HEK293 (cell line): ENCODE measurements around the gene CLCF1.
A peak's percentile ranks its signal among the peaks of the same experiment; 100 is the strongest.

Source experiments
- KLF16 ChIP-seq: fragments of 450-650 bp; formaldehyde crosslinking; IDR thresholded peaks from 2 replicates; pipeline ENCODE4 v1.5.1; 2017; ENCODE audit warnings: missing biosample characterization, missing genetic modification characterization
- PRDM6 ChIP-seq: fragments of 450-650 bp; formaldehyde crosslinking; IDR thresholded peaks from 2 replicates; pipeline ENCODE4 v1.5.1; 2017; ENCODE audit warnings: missing biosample characterization, missing genetic modification characterization
- SCRT2 ChIP-seq: fragments of 450-650 bp; formaldehyde crosslinking; IDR thresholded peaks from 2 replicates; pipeline ENCODE4 v1.5.1; 2016; ENCODE audit warnings: missing biosample characterization, missing genetic modification characterization
- TRIM28 ChIP-seq: IDR thresholded peaks from 2 replicates; pipeline ENCODE4 v1.6.1; 2011; ENCODE audit warnings: low read length, control low read depth, borderline replicate concordance
- YY1 ChIP-seq: fragments of 450-650 bp; formaldehyde crosslinking; IDR thresholded peaks from 2 replicates; pipeline ENCODE4 v1.5.1; 2018; ENCODE audit warnings: missing biosample characterization, missing genetic modification characterization
- YY2 ChIP-seq: fragments of 450-650 bp; formaldehyde crosslinking; IDR thresholded peaks from 2 replicates; pipeline ENCODE4 v1.5.1; 2016; ENCODE audit warnings: missing biosample characterization, missing genetic modification characterization
- ZFP37 ChIP-seq: fragments of 450-650 bp; formaldehyde crosslinking; IDR thresholded peaks from 2 replicates; pipeline ENCODE4 v1.5.1; 2016; ENCODE audit warnings: missing biosample characterization, missing genetic modification characterization
- ZNF146 ChIP-seq: fragments of 450-650 bp; formaldehyde crosslinking; IDR thresholded peaks from 2 replicates; pipeline ENCODE4 v1.5.1; 2016; ENCODE audit warnings: missing biosample characterization, missing genetic modification characterization
- ZNF324 ChIP-seq: fragments of 450-650 bp; formaldehyde crosslinking; IDR thresholded peaks from 2 replicates; pipeline ENCODE4 v1.5.1; 2016; ENCODE audit warnings: missing biosample characterization, missing genetic modification characterization
- ZNF350 ChIP-seq: fragments of 450-650 bp; formaldehyde crosslinking; IDR thresholded peaks from 2 replicates; pipeline ENCODE4 v1.5.0; 2017; ENCODE audit warnings: missing biosample characterization, mild to moderate bottlenecking, missing genetic modification characterization
- ZNF391 ChIP-seq: fragments of 450-650 bp; formaldehyde crosslinking; IDR thresholded peaks from 2 replicates; pipeline ENCODE4 v1.5.1; 2016; ENCODE audit warnings: low read depth, missing biosample characterization, missing genetic modification characterization, borderline replicate concordance
- ZNF416 ChIP-seq: fragments of 450-650 bp; formaldehyde crosslinking; IDR thresholded peaks from 2 replicates; pipeline ENCODE4 v1.5.1; 2016; ENCODE audit warnings: missing biosample characterization, missing genetic modification characterization
- ZNF48 ChIP-seq: fragments of 450-650 bp; formaldehyde crosslinking; IDR thresholded peaks from 2 replicates; pipeline ENCODE4 v1.5.1; 2016; ENCODE audit warnings: missing biosample characterization, missing genetic modification characterization
- ZNF501 ChIP-seq: fragments of 450-650 bp; formaldehyde crosslinking; IDR thresholded peaks from 2 replicates; pipeline ENCODE4 v1.5.1; 2016; ENCODE audit warnings: missing biosample characterization, missing genetic modification characterization
- ZNF549 ChIP-seq: fragments of 450-650 bp; IDR thresholded peaks from 2 replicates; pipeline ENCODE4 v1.5.1; 2018; ENCODE audit warnings: missing biosample characterization, missing genetic modification characterization, mild to moderate bottlenecking, inconsistent platforms, moderate library complexity
- ZNF558 ChIP-seq: fragments of 450-650 bp; formaldehyde crosslinking; IDR thresholded peaks from 2 replicates; pipeline ENCODE4 v1.5.1; 2016; ENCODE audit warnings: missing biosample characterization, missing genetic modification characterization
- ZNF677 ChIP-seq: fragments of 450-650 bp; IDR thresholded peaks from 2 replicates; pipeline ENCODE4 v1.5.0; 2018; ENCODE audit warnings: missing biosample characterization, mild to moderate bottlenecking, missing genetic modification characterization, moderate library complexity
- TF ChIP-seq, protein P1 (sequence below): fragments of 450-650 bp; formaldehyde crosslinking; IDR thresholded peaks from 2 replicates; pipeline ENCODE4 v1.5.1; 2016; ENCODE audit warnings: missing biosample characterization, missing genetic modification characterization
- TF ChIP-seq, protein P2 (sequence below): fragments of 450-650 bp; formaldehyde crosslinking; IDR thresholded peaks from 2 replicates; pipeline ENCODE4 v1.5.1; 2016; ENCODE audit warnings: missing biosample characterization, missing genetic modification characterization, borderline replicate concordance
- TF ChIP-seq, protein P3 (sequence below): fragments of 450-650 bp; formaldehyde crosslinking; IDR thresholded peaks from 2 replicates; pipeline ENCODE4 v1.5.1; 2016; ENCODE audit warnings: missing biosample characterization, missing genetic modification characterization
- TF ChIP-seq, protein P4 (sequence below): fragments of 450-650 bp; formaldehyde crosslinking; IDR thresholded peaks from 2 replicates; pipeline ENCODE4; 2016; ENCODE audit warnings: missing biosample characterization, missing genetic modification characterization

CLCF1 gene

GRCh38 chr11:67391304-67392182 is 18.1 kb upstream of the CLCF1 start, which contains the start of gene RAD9A (continued):
- TF ChIP-seq, protein P1, sequence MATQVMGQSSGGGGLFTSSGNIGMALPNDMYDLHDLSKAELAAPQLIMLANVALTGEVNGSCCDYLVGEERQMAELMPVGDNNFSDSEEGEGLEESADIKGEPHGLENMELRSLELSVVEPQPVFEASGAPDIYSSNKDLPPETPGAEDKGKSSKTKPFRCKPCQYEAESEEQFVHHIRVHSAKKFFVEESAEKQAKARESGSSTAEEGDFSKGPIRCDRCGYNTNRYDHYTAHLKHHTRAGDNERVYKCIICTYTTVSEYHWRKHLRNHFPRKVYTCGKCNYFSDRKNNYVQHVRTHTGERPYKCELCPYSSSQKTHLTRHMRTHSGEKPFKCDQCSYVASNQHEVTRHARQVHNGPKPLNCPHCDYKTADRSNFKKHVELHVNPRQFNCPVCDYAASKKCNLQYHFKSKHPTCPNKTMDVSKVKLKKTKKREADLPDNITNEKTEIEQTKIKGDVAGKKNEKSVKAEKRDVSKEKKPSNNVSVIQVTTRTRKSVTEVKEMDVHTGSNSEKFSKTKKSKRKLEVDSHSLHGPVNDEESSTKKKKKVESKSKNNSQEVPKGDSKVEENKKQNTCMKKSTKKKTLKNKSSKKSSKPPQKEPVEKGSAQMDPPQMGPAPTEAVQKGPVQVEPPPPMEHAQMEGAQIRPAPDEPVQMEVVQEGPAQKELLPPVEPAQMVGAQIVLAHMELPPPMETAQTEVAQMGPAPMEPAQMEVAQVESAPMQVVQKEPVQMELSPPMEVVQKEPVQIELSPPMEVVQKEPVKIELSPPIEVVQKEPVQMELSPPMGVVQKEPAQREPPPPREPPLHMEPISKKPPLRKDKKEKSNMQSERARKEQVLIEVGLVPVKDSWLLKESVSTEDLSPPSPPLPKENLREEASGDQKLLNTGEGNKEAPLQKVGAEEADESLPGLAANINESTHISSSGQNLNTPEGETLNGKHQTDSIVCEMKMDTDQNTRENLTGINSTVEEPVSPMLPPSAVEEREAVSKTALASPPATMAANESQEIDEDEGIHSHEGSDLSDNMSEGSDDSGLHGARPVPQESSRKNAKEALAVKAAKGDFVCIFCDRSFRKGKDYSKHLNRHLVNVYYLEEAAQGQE (tag by site-specific recombination), result no peak
- TF ChIP-seq ZNF677 (no peak), YY2 (tag by site-specific recombination) (no peak), ZNF549 (tag by site-specific recombination) (no peak), PRDM6 (tag by site-specific recombination) (no peak), ZFP37 (tag by site-specific recombination) (no peak), ZNF501 (tag by site-specific recombination) (no peak), SCRT2 (tag by site-specific recombination) (peak; percentile 34; the same call in 1 of the 2 replicates), YY1 (tag by site-specific recombination) (no peak), ZNF391 (tag by site-specific recombination) (peak; percentile 40; the same call in 1 of the 2 replicates), ZNF350 (tag by site-specific recombination) (no peak), TRIM28 (no peak), KLF16 (tag by site-specific recombination) (peak; percentile 83), ZNF324 (0 out of 2 replicates have a peak, but pooled peaks have one; percentile 51), ZNF146 (tag by site-specific recombination) (no peak), ZNF558 (tag by site-specific recombination) (no peak), ZNF48 (tag by site-specific recombination) (no peak), ZNF416 (tag by site-specific recombination) (no peak)
- TF ChIP-seq, protein P2, sequence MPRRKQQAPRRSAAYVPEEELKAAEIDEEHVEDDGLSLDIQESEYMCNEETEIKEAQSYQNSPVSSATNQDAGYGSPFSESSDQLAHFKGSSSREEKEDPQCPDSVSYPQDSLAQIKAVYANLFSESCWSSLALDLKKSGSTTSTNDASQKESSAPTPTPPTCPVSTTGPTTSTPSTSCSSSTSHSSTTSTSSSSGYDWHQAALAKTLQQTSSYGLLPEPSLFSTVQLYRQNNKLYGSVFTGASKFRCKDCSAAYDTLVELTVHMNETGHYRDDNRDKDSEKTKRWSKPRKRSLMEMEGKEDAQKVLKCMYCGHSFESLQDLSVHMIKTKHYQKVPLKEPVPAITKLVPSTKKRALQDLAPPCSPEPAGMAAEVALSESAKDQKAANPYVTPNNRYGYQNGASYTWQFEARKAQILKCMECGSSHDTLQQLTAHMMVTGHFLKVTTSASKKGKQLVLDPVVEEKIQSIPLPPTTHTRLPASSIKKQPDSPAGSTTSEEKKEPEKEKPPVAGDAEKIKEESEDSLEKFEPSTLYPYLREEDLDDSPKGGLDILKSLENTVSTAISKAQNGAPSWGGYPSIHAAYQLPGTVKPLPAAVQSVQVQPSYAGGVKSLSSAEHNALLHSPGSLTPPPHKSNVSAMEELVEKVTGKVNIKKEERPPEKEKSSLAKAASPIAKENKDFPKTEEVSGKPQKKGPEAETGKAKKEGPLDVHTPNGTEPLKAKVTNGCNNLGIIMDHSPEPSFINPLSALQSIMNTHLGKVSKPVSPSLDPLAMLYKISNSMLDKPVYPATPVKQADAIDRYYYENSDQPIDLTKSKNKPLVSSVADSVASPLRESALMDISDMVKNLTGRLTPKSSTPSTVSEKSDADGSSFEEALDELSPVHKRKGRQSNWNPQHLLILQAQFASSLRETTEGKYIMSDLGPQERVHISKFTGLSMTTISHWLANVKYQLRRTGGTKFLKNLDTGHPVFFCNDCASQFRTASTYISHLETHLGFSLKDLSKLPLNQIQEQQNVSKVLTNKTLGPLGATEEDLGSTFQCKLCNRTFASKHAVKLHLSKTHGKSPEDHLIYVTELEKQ (tag by site-specific recombination), result peak; percentile 52; the same call in 1 of the 2 replicates
- TF ChIP-seq, protein P3, sequence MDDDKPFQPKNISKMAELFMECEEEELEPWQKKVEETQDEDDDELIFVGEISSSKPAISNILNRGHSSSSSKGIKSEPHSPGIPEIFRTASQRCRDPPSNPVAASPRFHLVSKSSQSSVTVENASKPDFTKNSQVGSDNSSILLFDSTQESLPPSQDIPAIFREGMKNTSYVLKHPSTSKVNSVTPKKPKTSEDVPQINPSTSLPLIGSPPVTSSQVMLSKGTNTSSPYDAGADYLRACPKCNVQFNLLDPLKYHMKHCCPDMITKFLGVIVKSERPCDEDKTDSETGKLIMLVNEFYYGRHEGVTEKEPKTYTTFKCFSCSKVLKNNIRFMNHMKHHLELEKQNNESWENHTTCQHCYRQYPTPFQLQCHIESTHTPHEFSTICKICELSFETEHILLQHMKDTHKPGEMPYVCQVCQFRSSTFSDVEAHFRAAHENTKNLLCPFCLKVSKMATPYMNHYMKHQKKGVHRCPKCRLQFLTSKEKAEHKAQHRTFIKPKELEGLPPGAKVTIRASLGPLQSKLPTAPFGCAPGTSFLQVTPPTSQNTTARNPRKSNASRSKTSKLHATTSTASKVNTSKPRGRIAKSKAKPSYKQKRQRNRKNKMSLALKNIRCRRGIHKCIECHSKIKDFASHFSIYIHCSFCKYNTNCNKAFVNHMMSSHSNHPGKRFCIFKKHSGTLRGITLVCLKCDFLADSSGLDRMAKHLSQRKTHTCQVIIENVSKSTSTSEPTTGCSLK, result no peak
- TF ChIP-seq, protein P4, sequence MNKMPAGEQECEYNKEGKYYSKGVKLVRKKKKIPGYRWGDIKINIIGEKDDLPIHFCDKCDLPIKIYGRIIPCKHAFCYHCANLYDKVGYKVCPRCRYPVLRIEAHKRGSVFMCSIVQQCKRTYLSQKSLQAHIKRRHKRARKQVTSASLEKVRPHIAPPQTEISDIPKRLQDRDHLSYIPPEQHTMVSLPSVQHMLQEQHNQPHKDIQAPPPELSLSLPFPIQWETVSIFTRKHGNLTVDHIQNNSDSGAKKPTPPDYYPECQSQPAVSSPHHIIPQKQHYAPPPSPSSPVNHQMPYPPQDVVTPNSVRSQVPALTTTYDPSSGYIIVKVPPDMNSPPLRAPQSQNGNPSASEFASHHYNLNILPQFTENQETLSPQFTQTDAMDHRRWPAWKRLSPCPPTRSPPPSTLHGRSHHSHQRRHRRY (tag by site-specific recombination), result no peak
